Myocyte (in vitro differentiated cells): ENCODE results near the gene CIITA. TPM values are rescaled to one million over a fixed set of nuclear protein-coding genes. Genes with fewer than 3 reads are reported as not detected.
"Not testable (repeated sequence)": the region's sequence is repeated elsewhere in the genome, so short reads cannot be mapped to it uniquely, and the experiment has no call there.

Experiments
- DNase-seq: peaks from one replicate; pipeline ENCODE4 v3.0.0-alpha.2; 2012; ENCODE audit warnings: low read depth
- polyA plus RNA-seq: library from polyadenylated mRNA; unstranded; fragments of >200 nt; gene quantifications from one replicate; pipeline ENCODE4 v1.2.1, GENCODE V29; 2012; ENCODE audit warnings: missing spikeins
- total RNA-seq: library from RNA; depleted of rRNA; stranded (reverse); fragments of >200 nt; gene quantifications from 2 replicates; pipeline ENCODE4 v1.2.3, GENCODE V29; 2014

Gene CIITA, protein sequence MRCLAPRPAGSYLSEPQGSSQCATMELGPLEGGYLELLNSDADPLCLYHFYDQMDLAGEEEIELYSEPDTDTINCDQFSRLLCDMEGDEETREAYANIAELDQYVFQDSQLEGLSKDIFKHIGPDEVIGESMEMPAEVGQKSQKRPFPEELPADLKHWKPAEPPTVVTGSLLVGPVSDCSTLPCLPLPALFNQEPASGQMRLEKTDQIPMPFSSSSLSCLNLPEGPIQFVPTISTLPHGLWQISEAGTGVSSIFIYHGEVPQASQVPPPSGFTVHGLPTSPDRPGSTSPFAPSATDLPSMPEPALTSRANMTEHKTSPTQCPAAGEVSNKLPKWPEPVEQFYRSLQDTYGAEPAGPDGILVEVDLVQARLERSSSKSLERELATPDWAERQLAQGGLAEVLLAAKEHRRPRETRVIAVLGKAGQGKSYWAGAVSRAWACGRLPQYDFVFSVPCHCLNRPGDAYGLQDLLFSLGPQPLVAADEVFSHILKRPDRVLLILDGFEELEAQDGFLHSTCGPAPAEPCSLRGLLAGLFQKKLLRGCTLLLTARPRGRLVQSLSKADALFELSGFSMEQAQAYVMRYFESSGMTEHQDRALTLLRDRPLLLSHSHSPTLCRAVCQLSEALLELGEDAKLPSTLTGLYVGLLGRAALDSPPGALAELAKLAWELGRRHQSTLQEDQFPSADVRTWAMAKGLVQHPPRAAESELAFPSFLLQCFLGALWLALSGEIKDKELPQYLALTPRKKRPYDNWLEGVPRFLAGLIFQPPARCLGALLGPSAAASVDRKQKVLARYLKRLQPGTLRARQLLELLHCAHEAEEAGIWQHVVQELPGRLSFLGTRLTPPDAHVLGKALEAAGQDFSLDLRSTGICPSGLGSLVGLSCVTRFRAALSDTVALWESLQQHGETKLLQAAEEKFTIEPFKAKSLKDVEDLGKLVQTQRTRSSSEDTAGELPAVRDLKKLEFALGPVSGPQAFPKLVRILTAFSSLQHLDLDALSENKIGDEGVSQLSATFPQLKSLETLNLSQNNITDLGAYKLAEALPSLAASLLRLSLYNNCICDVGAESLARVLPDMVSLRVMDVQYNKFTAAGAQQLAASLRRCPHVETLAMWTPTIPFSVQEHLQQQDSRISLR
- total RNA-seq = under 0.01 and 0.03 TPM in 2 replicates
- 1.0 TPM for polyA plus RNA-seq

DNA sequence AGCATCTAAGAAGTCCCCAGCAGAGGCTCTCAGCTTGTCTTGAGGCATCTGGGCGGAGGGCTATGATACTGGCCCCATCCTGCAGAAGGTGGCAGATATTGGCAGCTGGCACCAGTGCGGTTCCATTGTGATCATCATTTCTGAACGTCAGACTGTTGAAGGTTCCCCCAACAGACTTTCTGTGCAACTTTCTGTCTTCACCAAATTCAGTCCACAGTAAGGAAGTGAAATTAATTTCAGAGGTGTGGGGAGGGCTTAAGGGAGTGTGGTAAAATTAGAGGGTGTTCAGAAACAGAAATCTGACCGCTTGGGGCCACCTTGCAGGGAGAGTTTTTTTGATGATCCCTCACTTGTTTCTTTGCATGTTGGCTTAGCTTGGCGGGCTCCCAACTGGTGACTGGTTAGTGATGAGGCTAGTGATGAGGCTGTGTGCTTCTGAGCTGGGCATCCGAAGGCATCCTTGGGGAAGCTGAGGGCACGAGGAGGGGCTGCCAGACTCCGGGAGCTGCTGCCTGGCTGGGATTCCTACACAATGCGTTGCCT lies at the start of gene CIITA:
Gene CIITA (plus strand): TSS at position 404 of the 543 bp plus-strand sequence. CDS start 129 bp downstream, at position 533.
- DNase-seq = peak; percentile 58

DNA sequence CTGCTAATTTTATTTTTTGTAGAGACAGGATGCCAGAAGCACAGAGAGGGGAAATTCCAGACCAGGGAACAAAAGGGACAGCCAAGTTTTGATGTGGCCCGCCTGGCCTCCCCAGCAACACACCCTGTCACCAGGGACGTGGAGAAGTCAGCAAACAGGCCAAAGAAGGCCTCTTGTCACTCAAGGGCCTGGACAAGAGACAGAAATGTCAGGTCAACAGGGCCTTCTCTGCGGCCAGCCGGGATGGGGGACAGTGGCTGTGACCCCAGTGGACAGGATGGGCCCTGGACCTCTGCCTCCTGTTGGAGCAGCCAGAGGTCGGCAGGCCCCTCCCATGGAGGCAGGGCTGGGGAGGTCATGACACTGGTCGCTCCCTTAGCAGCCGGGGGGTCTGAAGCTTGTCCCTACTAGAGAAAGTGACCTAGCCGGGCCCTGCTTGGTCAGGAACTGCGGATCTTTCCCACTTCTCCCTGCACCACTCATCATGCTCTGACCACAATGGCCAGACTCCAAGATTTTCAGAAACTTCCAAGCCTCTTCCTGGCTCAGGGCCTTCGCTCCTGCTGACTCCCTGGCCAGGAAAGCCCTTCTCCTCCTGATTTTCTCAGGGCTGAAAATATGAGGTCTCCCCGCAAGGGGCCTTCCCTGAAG lies 49.2 kb upstream of the CIITA start:
- peak; percentile 91 for DNase-seq

DNA sequence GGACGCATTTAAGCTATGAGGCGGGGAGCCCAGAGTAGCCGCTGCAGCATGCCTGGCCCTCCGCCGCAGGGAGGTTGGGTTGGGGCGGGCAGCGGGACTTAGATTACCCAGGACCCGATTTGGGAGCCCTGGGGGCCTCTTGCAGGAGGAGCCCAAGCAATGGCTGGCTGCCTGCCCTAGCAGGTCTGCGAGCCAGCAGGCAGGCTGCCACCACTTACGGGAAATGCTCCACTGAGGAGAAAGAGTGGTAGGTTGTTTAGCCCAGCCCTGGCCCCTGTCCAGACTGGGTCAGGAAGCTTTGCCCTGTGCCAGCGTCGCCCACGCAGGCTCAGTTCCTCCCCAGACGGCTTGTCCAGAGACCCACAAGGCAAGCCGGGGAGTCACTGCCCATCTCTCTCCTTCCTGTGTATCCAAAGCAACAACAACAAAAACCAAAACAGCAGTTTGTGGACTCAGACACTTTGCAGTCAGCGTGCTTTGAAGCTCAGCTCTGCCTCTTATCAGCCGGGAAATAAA lies 48.1 kb upstream of the CIITA start:
- DNase-seq = peak; percentile 89

DNA sequence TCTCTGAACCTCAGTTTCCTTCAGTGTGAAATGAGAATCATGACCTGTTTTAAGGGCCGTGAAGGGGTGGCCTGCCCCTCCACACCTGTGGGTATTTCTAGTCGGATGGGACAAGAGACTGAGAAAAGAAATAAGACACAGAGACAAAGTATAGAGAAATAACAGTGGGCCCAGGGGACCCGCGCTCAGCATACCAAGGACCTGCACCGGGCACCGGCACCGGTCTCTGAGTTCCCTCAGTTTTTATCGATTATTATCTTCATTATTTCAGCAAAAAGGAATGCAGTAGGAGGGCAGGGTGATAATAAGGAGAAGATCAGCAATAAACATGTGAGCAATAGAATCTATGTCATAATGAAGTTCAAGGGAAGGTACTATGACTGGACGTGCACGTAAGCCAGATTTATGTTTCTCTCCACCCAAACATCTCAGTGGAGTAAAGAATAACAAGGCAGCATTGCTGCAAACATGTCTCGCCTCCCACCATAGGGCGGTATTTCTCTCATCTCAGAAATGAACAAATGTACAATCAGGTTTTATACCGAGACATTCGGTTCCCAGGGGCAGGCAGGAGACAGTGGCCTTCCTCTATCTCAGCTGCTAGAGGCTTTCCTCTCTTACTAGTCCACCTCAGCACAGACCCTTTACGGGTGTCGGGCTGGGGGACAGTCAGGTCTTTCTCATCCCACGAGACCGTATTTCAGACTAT lies 47.5 kb upstream of the CIITA start:
- DNase-seq = not testable (repeated sequence)

DNA sequence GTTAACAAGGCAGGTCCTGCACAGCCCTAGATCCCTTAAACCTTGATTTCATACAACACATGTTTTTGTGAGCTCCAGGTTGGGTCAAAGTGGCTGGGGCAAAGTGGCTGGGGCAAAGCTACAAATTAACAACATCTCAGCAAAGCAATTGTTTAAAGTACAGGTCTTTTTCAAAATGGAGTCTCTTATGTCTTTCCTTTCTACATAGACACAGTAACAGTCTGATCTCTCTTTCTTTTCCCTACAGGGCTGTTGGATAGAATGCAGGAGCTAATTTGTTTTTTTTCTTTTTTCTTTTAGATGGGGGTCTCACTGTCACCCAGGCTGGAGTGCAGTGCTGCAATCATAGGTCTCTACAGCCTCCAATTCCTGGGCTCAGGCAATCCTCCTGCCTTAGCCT lies 46.8 kb upstream of the CIITA start:
- DNase-seq = not testable (repeated sequence)

GRCh38 chr16:10831894-10832886 lies 44.8 kb upstream of the CIITA start:
- DNase-seq = no peak

GRCh38 chr16:10833271-10833670 lies 43.7 kb upstream of the CIITA start:
- DNase-seq = no peak

GRCh38 chr16:10834130-10834529 lies 42.9 kb upstream of the CIITA start:
- DNase-seq = no peak

DNA sequence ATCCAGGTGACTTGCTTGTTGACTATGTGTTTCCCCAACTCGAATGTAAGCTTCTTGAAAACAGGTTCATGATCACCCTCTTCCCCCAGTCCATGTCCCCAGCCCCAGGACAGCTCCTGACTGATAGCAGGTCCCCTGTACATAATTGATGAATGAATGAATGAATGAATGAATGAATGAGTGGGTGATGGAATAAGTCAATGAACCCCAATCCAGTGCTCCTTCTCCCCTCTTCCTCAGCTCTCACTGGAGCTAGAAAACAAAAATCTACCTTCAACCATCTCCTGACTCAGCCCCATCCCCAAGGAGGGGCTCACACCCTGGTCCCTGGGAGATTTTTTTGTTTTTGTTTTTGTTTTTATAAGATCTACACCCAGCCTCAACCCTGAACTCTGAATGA lies 42.2 kb upstream of the CIITA start:
- DNase-seq = no peak

- DNase-seq = no peak
Measured at GRCh38 chr16:10835281-10835931, 41.6 kb upstream of the CIITA start.

DNA sequence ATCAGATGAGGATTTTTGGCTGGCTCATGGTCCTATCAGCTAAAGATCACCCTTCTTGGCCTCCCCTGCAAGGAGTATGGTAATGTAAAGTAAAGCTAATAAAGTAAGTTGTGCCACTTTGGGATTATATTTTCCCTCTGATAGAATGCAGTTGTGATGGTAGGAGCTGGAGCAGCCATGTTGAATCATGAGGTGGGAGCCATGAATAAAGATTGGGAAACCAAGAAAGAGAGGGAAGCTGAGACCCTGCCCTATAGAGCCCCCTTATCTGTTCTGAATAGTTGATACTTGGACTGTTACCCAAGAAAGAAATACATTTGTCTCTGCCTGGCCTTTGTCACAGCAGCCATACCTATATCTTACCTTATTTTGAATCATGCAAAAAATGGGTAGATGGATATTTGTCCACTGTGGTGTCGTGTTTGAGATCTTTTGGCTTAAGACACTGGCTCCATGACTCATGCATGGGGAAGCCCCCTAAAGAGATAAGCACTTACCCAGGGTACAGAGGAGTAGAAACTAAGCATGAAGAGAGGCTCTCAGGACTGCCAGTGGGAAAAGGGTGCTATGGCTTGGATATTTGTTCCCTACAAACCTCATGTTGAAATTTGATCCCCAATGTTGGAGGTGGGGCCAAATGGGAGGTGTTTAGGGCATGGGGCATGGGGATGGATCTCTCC lies 40.7 kb upstream of the CIITA start:
- no peak for DNase-seq

GRCh38 chr16:10838621-10839278 lies 38.3 kb upstream of the CIITA start:
- DNase-seq = no peak

DNA sequence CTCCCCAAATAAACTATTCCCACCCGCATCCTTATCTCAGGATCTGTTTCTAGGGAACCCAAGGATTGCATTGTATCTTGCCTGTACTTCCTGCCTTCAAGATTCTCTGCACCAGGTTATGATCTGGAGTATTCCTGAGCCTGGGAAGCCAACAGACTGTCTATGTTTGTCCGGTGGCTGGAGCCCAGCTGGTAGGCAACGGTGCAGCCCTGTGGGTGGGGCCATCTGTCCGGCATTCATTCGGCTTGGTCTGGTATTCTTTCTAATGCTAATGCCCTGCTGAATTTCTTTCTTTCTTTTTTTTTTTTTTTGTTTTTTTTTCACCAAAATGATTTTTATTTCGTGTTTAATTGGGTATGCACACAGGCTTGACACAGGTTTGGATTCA lies 37.7 kb upstream of the CIITA start:
- DNase-seq = peak; percentile 11

DNA sequence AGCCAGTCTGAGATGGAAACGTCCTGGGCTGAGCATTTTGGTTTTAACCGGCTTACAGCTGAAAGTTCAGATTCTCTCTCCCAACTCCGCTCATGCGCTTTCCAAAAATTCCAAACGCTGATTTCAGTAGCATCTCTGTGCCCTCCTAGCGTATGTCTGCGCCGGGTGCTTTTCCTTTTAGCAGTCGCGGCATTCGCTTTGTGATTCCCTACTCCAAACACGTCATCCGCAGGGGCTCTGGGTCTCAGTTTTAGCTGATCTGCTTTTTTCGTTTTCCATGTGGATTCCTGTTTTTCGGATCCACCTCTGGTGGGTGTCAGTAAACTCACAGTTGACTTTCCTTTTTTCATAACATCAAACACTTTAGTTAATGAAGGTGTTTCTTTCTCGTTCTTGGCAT lies 36.3 kb upstream of the CIITA start:
- no peak for DNase-seq

- no peak for DNase-seq
Measured at GRCh38 chr16:10846213-10846998, 30.6 kb upstream of the CIITA start.

DNA sequence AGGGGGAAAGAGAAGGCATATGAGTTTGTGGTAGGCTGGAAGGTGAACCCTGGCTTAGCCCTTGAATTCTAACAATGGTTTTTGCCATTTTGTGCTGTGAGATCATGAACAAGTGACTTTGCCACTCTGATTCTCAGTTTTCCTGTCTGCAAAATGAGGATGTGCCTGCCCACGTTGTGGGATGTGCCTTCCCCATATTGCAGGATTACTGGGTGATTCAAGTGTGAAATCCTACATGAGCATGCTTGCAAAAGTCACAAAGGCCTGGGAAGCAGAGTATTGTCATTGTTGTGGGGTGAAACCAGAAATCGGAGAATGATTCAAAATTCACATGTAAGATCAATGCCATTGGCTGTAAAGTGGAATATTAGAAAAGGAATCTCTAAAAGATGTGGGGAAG lies 29.8 kb upstream of the CIITA start:
- no peak for DNase-seq
